H1 (cell line): Measurements from ENCODE around the gene NCK2. TPM values are rescaled to one million over a fixed set of nuclear protein-coding genes. Genes with fewer than 3 reads are reported as not detected.

Experiments
- ASH2L ChIP-seq: fragments of 200-600, 300-600 bp; sonication (generic); IDR thresholded peaks from one replicate; pipeline ENCODE4 v1.7.1; 2017; ENCODE audit warnings: low read length
- BCL11A ChIP-seq, 2 experiments: IDR thresholded peaks; one replicate each; pipeline ENCODE4 v1.6.1; 2011; ENCODE audit warnings: low read depth in 2 of 2, low read length in 2 of 2, mild to moderate bottlenecking in 2 of 2
- CEBPB ChIP-seq: IDR thresholded peaks from 2 replicates; pipeline ENCODE4 v1.6.1; 2012; ENCODE audit warnings: low read depth, low read length
- CHD7 ChIP-seq: fragments of 300-600 bp; sonication (generic); IDR thresholded peaks from 2 replicates; pipeline ENCODE4 v1.7.1; 2012; ENCODE audit warnings: low read length, moderate library complexity, mild to moderate bottlenecking, inconsistent platforms; ENCODE audit not compliant: insufficient replicate concordance
- EGR1 ChIP-seq: IDR thresholded peaks from 2 replicates; pipeline ENCODE4 v1.6.1; 2011; ENCODE audit warnings: low read depth, low read length, borderline replicate concordance
- EP300 ChIP-seq, 2 experiments: IDR thresholded peaks; 1 replicate in 1 of 2; 2 replicates in 1 of 2; pipeline ENCODE4 v1.6.1; 2011 to 2012; ENCODE audit warnings: low read depth in 2 of 2, low read length in 2 of 2, mild to moderate bottlenecking in 2 of 2, borderline replicate concordance in 1 of 2, inconsistent platforms in 1 of 2, moderate library complexity in 1 of 2
- EZH2 ChIP-seq: fragments of 200-600 bp; sonication (generic); IDR thresholded peaks from 2 replicates; pipeline ENCODE4 v1.7.1; 2012; ENCODE audit warnings: low read depth, mild to moderate bottlenecking, moderate library complexity, low read length, inconsistent platforms; ENCODE audit not compliant: severe bottlenecking
- GTF2F1 ChIP-seq: IDR thresholded peaks from 2 replicates; pipeline ENCODE4 v1.6.1; 2012; ENCODE audit warnings: low read depth, low read length, improper control_type of control experiment, borderline replicate concordance
- KDM5A ChIP-seq: fragments of 200-600 bp; IDR thresholded peaks from 2 replicates; pipeline ENCODE4 v1.7.1; 2012; ENCODE audit warnings: mild to moderate bottlenecking, low read length, inconsistent platforms, mixed read lengths
- RBBP5 ChIP-seq: IDR thresholded peaks from 2 replicates; pipeline ENCODE4 v1.7.1; 2012; ENCODE audit warnings: low read depth, mild to moderate bottlenecking, inconsistent platforms, low read length, moderate library complexity, borderline replicate concordance
- polyA plus RNA-seq, 7 experiments: library from polyadenylated mRNA; depleted of rRNA in 3 of 7; stranded (reverse) in 5 of 7; unstranded in 2 of 7; fragments of >200 nt in 5 of 7; fragments of 200-250 nt in 2 of 7; gene quantifications; 1 replicate in 5 of 7; 2 replicates in 1 of 7; 4 replicates in 1 of 7; pipeline versions ENCODE4 v1.2.1 to v1.2.3, GENCODE V29; 2011 to 2013; ENCODE audit warnings: missing spikeins in 2 of 7, mixed read lengths in 2 of 7
- total RNA-seq: library from RNA; stranded (reverse); fragmentation: NEBNext Ultra II Directional; extraction: Animal tissue kit (Norgen Biotek cat#: 25700); gene quantifications from 2 replicates; pipeline ENCODE4 v1.2.1, GENCODE V29; 2021

NCK2 gene
- total and polyA plus RNA-seq, 2 of the 8 experiments (the other 6 are each of a cell fraction or from before 2014, with no cell fraction given) = 30.3 to 65.7 TPM

- TF ChIP-seq CHD7 (no peak), EGR1 (no peak), BCL11A (IDR thresholded peaks at IDR 0.05; ENCODE audit: low read depth in 2 of 2, low read length in 2 of 2) (no peak), EP300 (IDR thresholded peaks at IDR 0.05; ENCODE audit: borderline replicate concordance in 1 of 2, low read depth in 2 of 2, low read length in 2 of 2) (no peak), RBBP5 (no peak), KDM5A (no peak), CEBPB (no peak), ASH2L (no peak), EZH2 (no peak), GTF2F1 (no peak)
These were observed 1.7 kb downstream of the NCK2 start (continued) for GRCh38 chr2:105746177-105747080.
